Fibroblast of lung (primary cell): Measurements from ENCODE around the gene PIMREG. TPM values are rescaled to one million over a fixed set of nuclear protein-coding genes. Genes with fewer than 3 reads are reported as not detected.

Experiments
- DNase-seq, 2 donors: peaks; one replicate each; pipeline versions ENCODE4 v3.0.0 to v3.0.0-alpha.2; 2010; ENCODE audit warnings: low read depth in 2 of 2
- H2AFZ ChIP-seq: 2 replicates; pipeline ENCODE4 v1.5.1; 2012; ENCODE audit warnings: low read length, control low read depth, inconsistent platforms
- H3K27ac ChIP-seq: 2 replicates; pipeline ENCODE4 v1.5.1; 2011; ENCODE audit warnings: low read length, control low read depth; ENCODE audit not compliant: insufficient read depth
- H3K27me3 ChIP-seq: 2 replicates; pipeline ENCODE4 v1.5.1; 2011; ENCODE audit warnings: mild to moderate bottlenecking, low read length; ENCODE audit not compliant: control insufficient read depth, insufficient read depth
- H3K36me3 ChIP-seq: 2 replicates; pipeline ENCODE4 v1.5.1; 2011; ENCODE audit warnings: low read length; ENCODE audit not compliant: control insufficient read depth, insufficient read depth
- H3K4me1 ChIP-seq: 2 replicates; pipeline ENCODE4 v1.5.1; 2011; ENCODE audit warnings: low read length; ENCODE audit not compliant: control insufficient read depth, insufficient read depth; ENCODE audit errors: extremely low read depth
- H3K4me2 ChIP-seq: 2 replicates; pipeline ENCODE4 v1.5.1; 2011; ENCODE audit warnings: low read length, control low read depth; ENCODE audit not compliant: insufficient read depth; ENCODE audit errors: extremely low read depth
- H3K4me3 ChIP-seq, 4 experiments: fragments of 200-600 bp in 1 of 4; sonication (generic) in 1 of 4; replicated peaks in 1 of 4; 2 replicates each; pipeline ENCODE4 v1.5.1; 2011 to 2016; ENCODE audit warnings: low read length in 4 of 4, low read depth in 3 of 4, mild to moderate bottlenecking in 3 of 4, control low read depth in 2 of 4, inconsistent platforms in 1 of 4, mixed read lengths in 1 of 4; ENCODE audit not compliant: insufficient read depth in 1 of 4; ENCODE audit errors: control extremely low read depth in 1 of 4
- H3K79me2 ChIP-seq: 2 replicates; pipeline ENCODE4 v1.5.1; 2012; ENCODE audit warnings: mild to moderate bottlenecking, low read length, inconsistent platforms; ENCODE audit not compliant: control insufficient read depth, insufficient read depth
- H3K9ac ChIP-seq: 2 replicates; pipeline ENCODE4 v1.5.1; 2011; ENCODE audit warnings: mild to moderate bottlenecking, low read length, control low read depth; ENCODE audit not compliant: insufficient read depth
- H3K9me3 ChIP-seq: 2 replicates; pipeline ENCODE4 v1.5.1; 2012; ENCODE audit warnings: low read depth, low read length; ENCODE audit not compliant: control insufficient read depth, insufficient read depth
- H4K20me1 ChIP-seq: 2 replicates; pipeline ENCODE4 v1.5.1; 2011; ENCODE audit warnings: low read length; ENCODE audit not compliant: control insufficient read depth, insufficient read depth; ENCODE audit errors: extremely low read depth
- CTCF ChIP-seq, 2 donors: IDR thresholded peaks in 1 of 2; conservative IDR thresholded peaks in 1 of 2; 1 replicate in 1 of 2; 2 replicates in 1 of 2; pipeline ENCODE4 v1.5.1; 2011 to 2012; ENCODE audit warnings: low read length in 2 of 2, control low read depth in 1 of 2, inconsistent platforms in 1 of 2, low read depth in 1 of 2, mild to moderate bottlenecking in 1 of 2
- EZH2 ChIP-seq: IDR thresholded peaks from 2 replicates; pipeline ENCODE4 v1.5.1; 2012; ENCODE audit warnings: low read length, control low read depth, mild to moderate bottlenecking; ENCODE audit errors: missing control alignments
- polyA plus RNA-seq, 2 donors: library from polyadenylated mRNA; depleted of rRNA in 1 of 2; stranded (reverse) in 1 of 2; unstranded in 1 of 2; fragments of >200 nt; gene quantifications; 2 replicates each; pipeline ENCODE4 v1.2.1, GENCODE V29; 2011 to 2012; ENCODE audit warnings: missing spikeins in 1 of 2
- total RNA-seq: library from RNA; depleted of rRNA; stranded (reverse); fragments of >200 nt; gene quantifications from 2 replicates; pipeline ENCODE4 v1.2.1, GENCODE V29; 2014

PIMREG gene
- total and polyA plus RNA-seq, 2 donors (not counting 1 experiment from before 2014, with no cell fraction given): 6.5 to 10.6 TPM

- no peaks in the 10 kb centered on the region for H3K4me1 ChIP-seq
- no peak overlapping the region for H3K4me2 ChIP-seq
- no peak overlapping the region for H3K4me3 ChIP-seq
- H4K20me1 ChIP-seq: no peaks in the 10 kb centered on the region
- no peaks in the 10 kb centered on the region for H3K79me2 ChIP-seq
- no peaks in the 10 kb centered on the region for H3K9me3 ChIP-seq
- no peak overlapping the region for H3K27ac ChIP-seq
- no peak for DNase-seq
- TF ChIP-seq EZH2 (no peak), CTCF (conservative IDR thresholded peaks at IDR 0.05 in 1 of 2, IDR thresholded peaks at IDR 0.05 in 1 of 2; ENCODE audit: low read depth in 1 of 2, low read length in 2 of 2) (no peak)
- no peak overlapping the region for H2AFZ ChIP-seq
- H3K27me3 ChIP-seq: peaks cover 9% of the 10 kb centered on the region
- no peaks in the 10 kb centered on the region for H3K36me3 ChIP-seq
- no peak overlapping the region for H3K9ac ChIP-seq
Measured at GRCh38 chr17:6478486-6478885, 34.2 kb downstream of the PIMREG start.

- H3K4me2 ChIP-seq: no peak overlapping the region
- no peaks in the 10 kb centered on the region for H3K4me1 ChIP-seq
- no peak overlapping the region for H2AFZ ChIP-seq
- H3K27ac ChIP-seq: no peak overlapping the region
- no peaks in the 10 kb centered on the region for H4K20me1 ChIP-seq
- no peaks in the 10 kb centered on the region for H3K9me3 ChIP-seq
- TF ChIP-seq EZH2: no peak
- TF ChIP-seq CTCF (conservative IDR thresholded peaks at IDR 0.05 in 1 of 2, IDR thresholded peaks at IDR 0.05 in 1 of 2; ENCODE audit: low read depth in 1 of 2, low read length in 2 of 2): no peak
- no peaks in the 10 kb centered on the region for H3K36me3 ChIP-seq
- no peak for DNase-seq
- H3K9ac ChIP-seq: no peak overlapping the region
- no peak overlapping the region for H3K4me3 ChIP-seq
- H3K79me2 ChIP-seq: no peaks in the 10 kb centered on the region
- peaks cover 12% of the 10 kb centered on the region for H3K27me3 ChIP-seq
Measured at GRCh38 chr17:6479622-6480302, 35.5 kb downstream of the PIMREG start.

- H3K4me3 ChIP-seq: no peak overlapping the region
- TF ChIP-seq EZH2 (no peak), CTCF (conservative IDR thresholded peaks at IDR 0.05 in 1 of 2, IDR thresholded peaks at IDR 0.05 in 1 of 2; ENCODE audit: low read depth in 1 of 2, low read length in 2 of 2) (no peak)
- no peak overlapping the region for H3K27ac ChIP-seq
- H3K9ac ChIP-seq: no peak overlapping the region
- no peaks in the 10 kb centered on the region for H3K4me1 ChIP-seq
- no peaks in the 10 kb centered on the region for H4K20me1 ChIP-seq
- H3K4me2 ChIP-seq: no peak overlapping the region
- no peak for DNase-seq
- H3K79me2 ChIP-seq: no peaks in the 10 kb centered on the region
- no peak overlapping the region for H2AFZ ChIP-seq
- H3K9me3 ChIP-seq: no peaks in the 10 kb centered on the region
- peaks cover 12% of the 10 kb centered on the region for H3K27me3 ChIP-seq
- H3K36me3 ChIP-seq: no peaks in the 10 kb centered on the region
Measured at GRCh38 chr17:6480303-6480675, 36.0 kb downstream of the PIMREG start.
